Lower leg skin (tissue), 3 donors: ENCODE results near the gene ILK.

Experiments used
- CTCF ChIP-seq, 3 donors: fragments of 450-650 bp; IDR thresholded peaks; one replicate each; pipeline ENCODE4 v1.5.1; 2016; ENCODE audit warnings: antibody characterized with exemption in 3 of 3, mild to moderate bottlenecking in 3 of 3, moderate library complexity in 2 of 3
- POLR2A ChIP-seq, 2 donors: fragments of 450-650 bp; IDR thresholded peaks; one replicate each; pipeline ENCODE4 v1.6.1; 2016 to 2017; ENCODE audit warnings: antibody characterized with exemption in 2 of 2, mild to moderate bottlenecking in 1 of 2, moderate library complexity in 1 of 2

DNA sequence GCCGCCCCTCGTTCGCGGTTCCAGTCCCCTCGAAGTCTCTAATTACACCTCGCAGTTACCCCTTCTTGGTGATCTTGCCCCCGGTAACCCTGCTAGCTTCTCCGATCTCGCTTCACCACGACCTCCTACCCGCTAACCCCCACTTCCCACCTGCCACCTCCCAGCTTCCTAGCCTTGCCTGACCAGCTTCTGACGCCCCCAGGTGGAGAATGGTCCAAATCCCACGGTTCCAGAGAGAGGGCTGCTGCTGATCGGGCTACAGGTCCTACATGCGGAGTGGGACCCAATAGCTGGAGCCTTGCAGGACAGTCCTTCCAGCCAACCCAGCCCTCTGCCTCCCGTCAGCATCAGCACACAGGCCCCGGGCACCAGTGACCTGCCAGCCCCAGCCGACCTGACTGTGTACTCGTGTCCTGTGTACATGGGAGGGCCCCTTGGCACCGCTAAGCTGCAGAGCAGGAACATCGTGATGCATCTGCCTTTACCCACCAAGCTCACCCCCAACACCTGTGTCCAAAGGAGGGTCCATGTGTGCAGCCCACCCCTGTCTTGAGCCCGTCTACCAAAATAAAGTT is 32.1 kb upstream of the ILK start:
- TF ChIP-seq CTCF (IDR thresholded peaks at IDR 0.05) = no peak
- no peak for TF ChIP-seq POLR2A (IDR thresholded peaks at IDR 0.05)
